CD14-positive monocyte (primary cell): ENCODE results near the gene TMEM115. TPM values are rescaled to one million over a fixed set of nuclear protein-coding genes. Genes with fewer than 3 reads are reported as not detected.

Experiments used
- DNase-seq, 3 donors: peaks; one replicate each; pipeline ENCODE4 v3.0.0-alpha.2; 2011 to 2022
- H2AFZ ChIP-seq: 2 replicates; pipeline ENCODE4 v1.6.0; 2012; ENCODE audit warnings: mild to moderate bottlenecking, low read depth, low read length, inconsistent platforms; ENCODE audit not compliant: insufficient read depth, poor library complexity, severe bottlenecking
- H3K27ac ChIP-seq, 2 donors: 1 replicate in 1 of 2; 2 replicates in 1 of 2; pipeline ENCODE4 v1.5.1; 2012 to 2013; ENCODE audit warnings: low read length in 2 of 2, control low read depth in 1 of 2, inconsistent platforms in 1 of 2, low read depth in 1 of 2, mild to moderate bottlenecking in 1 of 2
- H3K27me3 ChIP-seq, 2 donors: one replicate each; pipeline versions ENCODE4 v1.6.0 to v1.6.1; 2011 to 2013; ENCODE audit warnings: low read length in 2 of 2; ENCODE audit not compliant: control insufficient read depth in 2 of 2, insufficient read depth in 2 of 2
- H3K36me3 ChIP-seq, 2 donors: replicated peaks in 1 of 2; 1 replicate in 1 of 2; 2 replicates in 1 of 2; pipeline versions ENCODE4 v1.5.1 to v1.6.1; 2012 to 2013; ENCODE audit warnings: low read length in 2 of 2, control low read depth in 1 of 2, inconsistent platforms in 1 of 2, mild to moderate bottlenecking in 1 of 2; ENCODE audit not compliant: insufficient read depth in 2 of 2, control insufficient read depth in 1 of 2
- H3K4me1 ChIP-seq, 2 donors: 1 replicate in 1 of 2; 2 replicates in 1 of 2; pipeline versions ENCODE4 v1.5.1 to v1.6.1; 2012 to 2013; ENCODE audit warnings: low read length in 2 of 2, control low read depth in 1 of 2, inconsistent platforms in 1 of 2, mild to moderate bottlenecking in 1 of 2, moderate library complexity in 1 of 2; ENCODE audit not compliant: insufficient read depth in 2 of 2, control insufficient read depth in 1 of 2
- H3K4me2 ChIP-seq: replicated peaks from 2 replicates; pipeline ENCODE3; 2012; ENCODE audit warnings: low read length, moderate library complexity, mild to moderate bottlenecking; ENCODE audit not compliant: poor library complexity, severe bottlenecking; ENCODE audit errors: extremely low read depth
- H3K4me3 ChIP-seq, 3 experiments: fragments of 200-600 bp in 1 of 3; sonication (generic) in 1 of 3; replicated peaks in 1 of 3; 1 replicate in 2 of 3; 2 replicates in 1 of 3; pipeline ENCODE4 v1.5.1; 2011 to 2013; ENCODE audit warnings: low read length in 3 of 3, mild to moderate bottlenecking in 3 of 3, control low read depth in 2 of 3, low read depth in 2 of 3, inconsistent platforms in 1 of 3, moderate library complexity in 1 of 3
- H3K79me2 ChIP-seq: 2 replicates; pipeline ENCODE4 v1.6.0; 2012; ENCODE audit warnings: mild to moderate bottlenecking, control low read depth, inconsistent platforms, low read length, moderate library complexity; ENCODE audit not compliant: insufficient read depth
- H3K9ac ChIP-seq: 2 replicates; pipeline ENCODE4 v1.6.0; 2017; ENCODE audit warnings: low read length, mild to moderate bottlenecking; ENCODE audit not compliant: insufficient read depth, poor library complexity, severe bottlenecking
- H3K9me3 ChIP-seq, 2 donors: replicated peaks in 1 of 2; 1 replicate in 1 of 2; 2 replicates in 1 of 2; pipeline versions ENCODE4 v1.5.1 to v1.6.1; 2012 to 2013; ENCODE audit warnings: low read length in 2 of 2, control low read depth in 1 of 2; ENCODE audit not compliant: control insufficient read depth in 1 of 2, insufficient read depth in 1 of 2
- H4K20me1 ChIP-seq: 2 replicates; pipeline ENCODE4 v1.6.0; 2012; ENCODE audit warnings: mild to moderate bottlenecking, low read length, control low read depth, moderate library complexity; ENCODE audit not compliant: insufficient read depth
- H3K27ac Mint-ChIP-seq, 7 donors: one replicate each; pipeline ENCODE4 v1.8.0; 2020; ENCODE audit warnings: mild to moderate bottlenecking in 7 of 7, mixed read lengths in 7 of 7, moderate library complexity in 6 of 7, inconsistent platforms in 2 of 7
- H3K27me3 Mint-ChIP-seq, 3 donors: one replicate each; pipeline ENCODE4 v1.8.0; 2021 to 2022; ENCODE audit warnings: low read depth in 3 of 3, mild to moderate bottlenecking in 3 of 3, mixed read lengths in 3 of 3, moderate library complexity in 3 of 3, inconsistent platforms in 1 of 3
- H3K36me3 Mint-ChIP-seq, 2 donors: one replicate each; pipeline ENCODE4 v1.8.0; 2020; ENCODE audit warnings: mixed read lengths in 2 of 2, inconsistent platforms in 1 of 2, mild to moderate bottlenecking in 1 of 2
- H3K4me1 Mint-ChIP-seq: one replicate; pipeline ENCODE4 v1.8.0; 2020; ENCODE audit warnings: mild to moderate bottlenecking, mixed read lengths
- H3K4me3 Mint-ChIP-seq, 2 donors: one replicate each; pipeline ENCODE4 v1.8.0; 2020; ENCODE audit warnings: mild to moderate bottlenecking in 2 of 2, mixed read lengths in 2 of 2, moderate library complexity in 1 of 2
- H3K9me3 Mint-ChIP-seq, 7 donors: one replicate each; pipeline ENCODE4 v1.8.0; 2020 to 2022; ENCODE audit warnings: mixed read lengths in 7 of 7, mild to moderate bottlenecking in 6 of 7, moderate library complexity in 6 of 7, inconsistent platforms in 2 of 7
- WGBS: methylation state at CpG from one replicate; pipeline ENCODE4 v1.1.5; 2013; ENCODE audit warnings: missing lambda C conversion rate; ENCODE audit not compliant: insufficient coverage; 5-methylcytosine and 5-hydroxymethylcytosine counted together
- intact Hi-C, 2 donors: fragments of 100-400 bp; cut with micrococcal nuclease; formaldehyde crosslinking; loops; one replicate each; pipeline versions ENCODE4 v1.15.0 to v1.15.1; 2023
- polyA plus RNA-seq, 3 donors: library from polyadenylated mRNA; depleted of rRNA in 1 of 3; unstranded in 2 of 3; stranded (reverse) in 1 of 3; fragments of 300-500 nt in 2 of 3; fragments of >200 nt in 1 of 3; fragmentation: Illumina TruSeq in 2 of 3; gene quantifications; 1 replicate in 2 of 3; 2 replicates in 1 of 3; pipeline ENCODE4 v1.2.3, GENCODE V29; 2012 to 2021
- TF ChIP-seq, protein P1 (sequence below): fragments of 200-600 bp; IDR thresholded peaks from one replicate; pipeline ENCODE4 v1.8.0; 2022; ENCODE audit warnings: antibody characterized with exemption, mild to moderate bottlenecking

Gene TMEM115
- polyA plus RNA-seq, 3 donors, result 14.5 to 36.2 (median 32.9) TPM

DNA sequence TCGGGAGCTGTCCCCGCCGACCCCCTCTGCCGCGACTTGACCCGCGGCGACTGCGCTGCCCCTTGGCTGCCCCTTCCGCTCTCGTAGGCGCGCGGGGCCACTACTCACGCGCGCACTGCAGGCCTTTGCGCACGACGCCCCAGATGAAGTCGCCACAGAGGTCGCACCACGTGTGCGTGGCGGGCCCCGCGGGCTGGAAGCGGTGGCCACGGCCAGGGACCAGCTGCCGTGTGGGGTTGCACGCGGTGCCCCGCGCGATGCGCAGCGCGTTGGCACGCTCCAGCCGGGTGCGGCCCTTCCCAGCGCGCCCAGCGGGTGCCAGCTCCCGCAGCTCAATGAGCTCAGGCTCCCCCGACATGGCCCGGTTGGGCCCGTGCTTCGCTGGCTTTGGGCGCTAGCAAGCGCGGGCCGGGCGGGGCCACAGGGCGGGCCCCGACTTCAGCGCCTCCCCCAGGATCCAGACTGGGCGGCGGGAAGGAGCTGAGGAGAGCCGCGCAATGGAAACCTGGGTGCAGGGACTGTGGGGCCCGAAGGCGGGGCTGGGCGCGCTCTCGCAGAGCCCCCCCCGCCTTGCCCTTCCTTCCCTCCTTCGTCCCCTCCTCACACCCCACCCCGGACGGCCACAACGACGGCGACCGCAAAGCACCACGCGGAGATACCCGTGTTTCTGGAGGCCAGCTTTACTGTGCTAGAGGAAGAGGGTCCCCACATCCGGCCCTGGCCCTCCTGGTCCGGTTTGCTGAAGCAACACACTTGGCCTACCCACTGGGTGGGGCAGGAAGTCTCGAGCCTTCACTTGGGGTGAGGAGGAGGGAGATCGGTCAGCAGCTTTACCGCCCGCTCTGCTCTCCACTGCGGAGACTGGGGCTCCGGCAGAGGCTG, 18.6 kb downstream of the TMEM115 start, which contains the start of gene RASSF1:
TSS of gene RASSF1 (minus strand) at position 389 of the 882 bp plus-strand sequence. CDS start at position 358, 31 bp downstream.
- H3K27ac ChIP-seq, result peak within 1 kb of the TSS; percentile 91 to 98
- peaks cover 21% of the 10 kb centered on the region for H4K20me1 ChIP-seq
- peaks cover 69% of the 10 kb centered on the region for H3K4me1 Mint-ChIP-seq
- peaks cover 6 to 10% of the 10 kb centered on the region in 2 donors for H3K36me3 ChIP-seq
- peaks cover 13 to 18% of the 10 kb centered on the region in 2 donors for H3K36me3 Mint-ChIP-seq
- no peaks in the 10 kb centered on the region for H3K27me3 ChIP-seq
- intact Hi-C loops, result no loop called here
- H3K9me3 Mint-ChIP-seq, result no peaks in the 10 kb centered on the region
- peak within 1 kb of the TSS; percentile 77 for H2AFZ ChIP-seq
- H3K9me3 ChIP-seq, result no peaks in the 10 kb centered on the region
- peaks cover 69% of the 10 kb centered on the region for H3K79me2 ChIP-seq
- TF ChIP-seq, protein P1, sequence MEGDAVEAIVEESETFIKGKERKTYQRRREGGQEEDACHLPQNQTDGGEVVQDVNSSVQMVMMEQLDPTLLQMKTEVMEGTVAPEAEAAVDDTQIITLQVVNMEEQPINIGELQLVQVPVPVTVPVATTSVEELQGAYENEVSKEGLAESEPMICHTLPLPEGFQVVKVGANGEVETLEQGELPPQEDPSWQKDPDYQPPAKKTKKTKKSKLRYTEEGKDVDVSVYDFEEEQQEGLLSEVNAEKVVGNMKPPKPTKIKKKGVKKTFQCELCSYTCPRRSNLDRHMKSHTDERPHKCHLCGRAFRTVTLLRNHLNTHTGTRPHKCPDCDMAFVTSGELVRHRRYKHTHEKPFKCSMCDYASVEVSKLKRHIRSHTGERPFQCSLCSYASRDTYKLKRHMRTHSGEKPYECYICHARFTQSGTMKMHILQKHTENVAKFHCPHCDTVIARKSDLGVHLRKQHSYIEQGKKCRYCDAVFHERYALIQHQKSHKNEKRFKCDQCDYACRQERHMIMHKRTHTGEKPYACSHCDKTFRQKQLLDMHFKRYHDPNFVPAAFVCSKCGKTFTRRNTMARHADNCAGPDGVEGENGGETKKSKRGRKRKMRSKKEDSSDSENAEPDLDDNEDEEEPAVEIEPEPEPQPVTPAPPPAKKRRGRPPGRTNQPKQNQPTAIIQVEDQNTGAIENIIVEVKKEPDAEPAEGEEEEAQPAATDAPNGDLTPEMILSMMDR, result no peak
- peak within 1 kb of the TSS; percentile 94 for H3K9ac ChIP-seq
- peak within 1 kb of the TSS; percentile 94 to 99 (median 96) for H3K27ac Mint-ChIP-seq
- under 1% methylated on average over 80 of the region's 85 CpGs for WGBS
- H3K27me3 Mint-ChIP-seq, result no peaks in the 10 kb centered on the region
- peak within 1 kb of the TSS; percentile 95 for H3K4me2 ChIP-seq
- H3K4me1 ChIP-seq, result peaks cover 59 to 92% of the 10 kb centered on the region in 2 donors
- DNase-seq, result peak; percentile 47 to 63 (median 60)
- peak within 1 kb of the TSS; percentile 50 to 94 (median 83) for H3K4me3 ChIP-seq
- H3K4me3 Mint-ChIP-seq, result peak within 1 kb of the TSS; percentile 79 to 96

DNA sequence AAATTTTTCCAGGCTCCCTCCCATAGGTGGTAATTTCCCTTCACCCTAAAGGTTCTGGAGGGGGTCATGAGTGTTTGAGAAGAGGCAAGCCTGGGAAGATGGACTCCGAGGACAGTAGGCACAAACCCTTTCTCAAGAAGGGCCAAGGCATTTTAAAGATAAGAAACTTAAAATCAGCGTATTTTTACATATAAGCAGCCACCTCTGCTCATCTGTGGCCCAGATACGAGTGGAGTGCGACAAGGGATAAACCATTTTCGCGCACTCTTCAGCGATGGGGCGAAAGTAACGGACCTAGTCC, 19.2 kb downstream of the TMEM115 start:
- Histone ChIP-seq H3K4me3 (peak overlapping the region; percentile 50 to 94 (median 83)), H2AFZ (peak overlapping the region; percentile 77), H3K36me3 (peaks cover 8 to 13% of the 10 kb centered on the region in 2 donors), H3K9ac (peak overlapping the region; percentile 94), H4K20me1 (peaks cover 25% of the 10 kb centered on the region), H3K27ac (peak overlapping the region; percentile 91 to 98), H3K79me2 (peaks cover 71% of the 10 kb centered on the region), H3K9me3 (no peaks in the 10 kb centered on the region), H3K27me3 (no peaks in the 10 kb centered on the region), H3K4me1 (peaks cover 59 to 89% of the 10 kb centered on the region in 2 donors), H3K4me2 (peak overlapping the region; percentile 95)
- WGBS, result 2% methylated on average over 9 of the region's 9 CpGs
- intact Hi-C loops, result no loop called here
- no peaks in the 10 kb centered on the region for H3K9me3 Mint-ChIP-seq
- no peaks in the 10 kb centered on the region for H3K27me3 Mint-ChIP-seq
- H3K36me3 Mint-ChIP-seq, result peaks cover 15 to 23% of the 10 kb centered on the region in 2 donors
- H3K4me3 Mint-ChIP-seq, result peak overlapping the region; percentile 79 to 96
- peak overlapping the region; percentile 92 to 99 (median 96) for H3K27ac Mint-ChIP-seq
- DNase-seq, result no peak
- TF ChIP-seq, protein P1, result no peak
- peaks cover 67% of the 10 kb centered on the region for H3K4me1 Mint-ChIP-seq
